HG02970 (cell line): ENCODE data around the gene RHBDL2.
A peak's percentile ranks its signal among the peaks of the same experiment; 100 is the strongest.
"Not testable (repeated sequence)": the region's sequence is repeated elsewhere in the genome, so short reads cannot be mapped to it uniquely, and the experiment has no call there.

Source experiments
- ATAC-seq: cut with Tn5 transposase; IDR thresholded peaks from one replicate; pipeline ENCODE4 v1.9.1; 2021; ENCODE audit warnings: mild to moderate bottlenecking, moderate library complexity, moderate number of reproducible peaks; ENCODE audit not compliant: unreplicated experiment, low FRiP score

The RHBDL2 gene, protein sequence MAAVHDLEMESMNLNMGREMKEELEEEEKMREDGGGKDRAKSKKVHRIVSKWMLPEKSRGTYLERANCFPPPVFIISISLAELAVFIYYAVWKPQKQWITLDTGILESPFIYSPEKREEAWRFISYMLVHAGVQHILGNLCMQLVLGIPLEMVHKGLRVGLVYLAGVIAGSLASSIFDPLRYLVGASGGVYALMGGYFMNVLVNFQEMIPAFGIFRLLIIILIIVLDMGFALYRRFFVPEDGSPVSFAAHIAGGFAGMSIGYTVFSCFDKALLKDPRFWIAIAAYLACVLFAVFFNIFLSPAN

GRCh38 chr1:38941527-38942019 lies at the start of gene RHBDL2:
TSS of gene RHBDL2 (minus strand) at chr1:38941830. CDS start at chr1:38919212, 22,618 bp downstream.
- ATAC-seq, result no peak

DNA sequence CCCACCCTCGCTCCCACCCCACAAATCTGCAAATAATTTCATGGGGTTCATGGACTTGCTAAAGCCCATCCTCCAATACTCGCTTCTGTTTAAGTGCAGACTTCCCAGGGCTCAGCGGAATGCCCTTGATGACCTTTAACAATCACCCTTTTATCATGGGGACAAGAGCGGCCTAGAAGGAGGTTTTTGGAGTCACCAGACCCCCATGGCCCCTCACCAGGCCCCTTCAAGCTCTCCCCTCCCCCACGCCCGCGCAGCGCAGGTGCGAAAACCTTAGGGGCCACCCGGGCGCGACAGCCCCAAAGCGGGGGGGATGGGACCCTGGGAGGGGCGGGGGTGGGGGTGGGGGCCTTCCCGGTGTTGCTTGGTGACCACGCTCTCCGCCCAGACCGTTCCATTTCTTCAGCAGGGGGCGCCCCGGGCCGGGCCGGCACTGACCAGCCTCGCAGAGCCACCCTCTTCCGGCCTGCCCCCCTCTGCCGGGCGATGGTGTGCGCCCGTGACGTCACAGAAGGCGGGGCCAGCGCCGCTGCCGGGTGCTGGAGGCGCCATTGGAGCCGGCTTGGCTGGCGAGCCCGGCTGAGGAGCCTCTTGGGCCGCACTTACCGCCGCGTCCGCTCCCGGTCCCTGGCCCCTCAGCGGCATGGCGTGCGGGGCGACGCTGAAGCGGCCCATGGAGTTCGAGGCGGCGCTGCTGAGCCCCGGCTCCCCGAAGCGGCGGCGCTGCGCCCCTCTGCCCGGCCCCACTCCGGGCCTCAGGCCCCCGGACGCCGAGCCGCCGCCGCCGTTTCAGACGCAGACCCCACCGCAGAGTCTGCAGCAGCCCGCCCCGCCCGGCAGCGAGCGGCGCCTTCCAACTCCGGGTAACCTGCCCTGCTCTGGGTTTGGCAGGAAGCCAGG lies 49.4 kb upstream of the RHBDL2 start, which contains the start of gene AKIRIN1:
AKIRIN1 (plus strand) TSS at position 539 of the 900 bp plus-strand sequence; CDS start at position 644, 105 bp downstream.
- ATAC-seq, result peak; percentile 93

- no peak for ATAC-seq
These were observed 48.7 kb upstream of the RHBDL2 start for GRCh38 chr1:38990386-38990737.

GRCh38 chr1:38989979-38990378 lies 48.3 kb upstream of the RHBDL2 start:
- ATAC-seq, result no peak

GRCh38 chr1:38979380-38979779 lies 37.8 kb upstream of the RHBDL2 start:
- not testable (repeated sequence) for ATAC-seq

GRCh38 chr1:38978245-38978542 lies 36.6 kb upstream of the RHBDL2 start:
- not testable (repeated sequence) for ATAC-seq

GRCh38 chr1:38977399-38978244 lies 36.0 kb upstream of the RHBDL2 start:
- not testable (repeated sequence) for ATAC-seq

GRCh38 chr1:38973659-38974437 lies 32.2 kb upstream of the RHBDL2 start:
- no peak for ATAC-seq

- ATAC-seq, result not testable (repeated sequence)
These were observed 31.5 kb upstream of the RHBDL2 start for GRCh38 chr1:38973145-38973544.

DNA sequence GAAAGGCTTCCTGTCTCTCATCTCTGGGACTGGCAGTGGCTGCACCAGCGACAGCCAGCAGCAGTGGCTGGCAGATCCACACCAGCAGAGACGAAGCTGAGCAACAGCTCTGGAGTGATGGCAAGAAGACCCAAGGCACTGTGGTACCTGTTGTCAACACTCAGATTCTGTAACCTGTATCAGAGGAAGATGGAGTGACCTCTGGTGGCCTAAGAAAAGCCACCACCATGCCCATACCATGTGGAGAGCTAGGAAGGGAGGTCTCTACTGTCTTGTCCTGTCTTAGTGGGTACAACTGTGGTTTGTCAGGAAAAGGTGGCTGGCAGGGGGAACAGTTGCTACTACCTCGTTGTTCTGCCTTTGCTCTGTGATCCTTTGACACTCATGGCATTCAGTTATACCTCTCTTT lies 22.5 kb upstream of the RHBDL2 start:
- no peak for ATAC-seq

DNA sequence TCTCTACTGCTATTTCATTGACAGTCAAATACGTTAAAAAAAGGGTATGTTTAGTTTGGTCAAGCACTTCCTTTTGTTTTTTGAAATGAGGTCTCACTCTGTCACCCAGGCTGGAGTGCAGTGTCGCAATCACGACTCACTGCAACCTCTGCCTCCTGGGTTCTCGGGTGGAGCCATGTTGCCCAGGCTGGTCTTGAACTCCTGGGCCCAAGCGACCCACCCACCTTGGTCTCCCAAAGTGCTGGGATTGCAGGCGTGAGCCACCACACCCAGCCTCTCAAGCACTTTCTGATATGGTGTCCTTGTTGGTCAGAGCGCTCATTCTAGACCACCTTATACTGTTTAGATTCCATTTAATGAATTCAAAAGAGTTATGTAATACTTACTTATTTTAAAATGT lies 20.9 kb upstream of the RHBDL2 start:
- ATAC-seq, result no peak

- ATAC-seq, result no peak
These were observed 20.5 kb upstream of the RHBDL2 start for GRCh38 chr1:38962113-38962512.

DNA sequence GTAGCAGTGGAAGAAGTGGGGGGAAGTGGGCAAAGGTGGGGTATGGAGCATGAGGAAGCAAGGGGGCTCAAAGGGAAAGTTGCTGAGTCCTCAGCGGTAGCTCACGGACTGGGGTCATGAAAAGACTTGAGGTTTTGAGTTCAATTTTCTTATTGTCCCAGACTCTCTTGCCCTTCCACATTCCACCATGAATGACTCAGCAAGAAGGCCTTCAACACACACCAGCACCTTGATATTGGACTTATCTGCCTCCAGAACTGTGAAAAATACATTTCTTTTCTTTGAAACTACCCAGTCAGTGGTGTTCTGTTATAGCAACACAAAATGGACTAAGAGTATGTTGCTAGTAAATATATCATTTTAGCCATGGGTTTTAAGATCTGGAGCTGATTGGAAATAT lies 17.3 kb upstream of the RHBDL2 start:
- ATAC-seq, result no peak

DNA sequence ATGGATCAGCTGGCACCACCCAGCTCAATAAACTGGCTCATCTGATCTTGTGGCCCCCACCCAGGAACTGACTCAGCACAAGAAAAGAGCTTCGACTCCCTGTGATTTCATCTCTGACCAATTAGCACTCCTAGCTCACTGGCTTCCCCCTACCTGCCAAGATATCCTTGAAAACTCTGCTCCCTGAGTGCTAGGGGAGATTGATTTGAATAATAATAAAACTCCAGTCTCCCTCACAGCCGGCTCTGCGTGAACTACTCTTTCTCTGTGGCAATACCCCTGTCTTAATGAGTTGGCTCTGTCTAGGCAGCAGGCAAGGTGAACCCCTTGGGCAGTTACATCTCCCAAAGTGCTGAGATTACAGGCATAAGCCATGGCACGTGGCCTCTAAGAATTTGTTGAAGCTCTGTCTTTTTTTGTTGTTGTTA lies 11.8 kb upstream of the RHBDL2 start:
- no peak for ATAC-seq

DNA sequence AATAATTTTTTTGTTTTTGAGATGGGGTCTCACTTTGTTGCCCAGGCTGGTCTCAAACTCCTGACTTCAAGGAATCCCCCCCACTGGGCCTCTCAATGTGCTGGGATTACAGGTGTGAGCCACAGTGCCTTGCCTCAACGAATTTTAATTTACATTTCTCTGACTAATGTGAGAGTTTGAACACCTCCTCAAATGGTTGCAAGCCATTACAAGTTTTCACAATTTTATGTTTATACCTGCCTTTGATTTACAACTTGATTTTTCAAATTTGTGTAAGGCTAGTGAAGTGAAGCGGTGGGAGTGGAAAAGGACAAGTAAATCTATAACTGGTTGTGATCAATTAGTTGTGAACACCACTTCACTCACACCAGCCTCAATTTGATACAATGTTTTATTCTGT lies 8.9 kb upstream of the RHBDL2 start:
- no peak for ATAC-seq

- no peak for ATAC-seq
These were observed 2.9 kb upstream of the RHBDL2 start for GRCh38 chr1:38944547-38944946.

GRCh38 chr1:38942664-38943428 lies 1.2 kb upstream of the RHBDL2 start:
- ATAC-seq, result no peak

DNA sequence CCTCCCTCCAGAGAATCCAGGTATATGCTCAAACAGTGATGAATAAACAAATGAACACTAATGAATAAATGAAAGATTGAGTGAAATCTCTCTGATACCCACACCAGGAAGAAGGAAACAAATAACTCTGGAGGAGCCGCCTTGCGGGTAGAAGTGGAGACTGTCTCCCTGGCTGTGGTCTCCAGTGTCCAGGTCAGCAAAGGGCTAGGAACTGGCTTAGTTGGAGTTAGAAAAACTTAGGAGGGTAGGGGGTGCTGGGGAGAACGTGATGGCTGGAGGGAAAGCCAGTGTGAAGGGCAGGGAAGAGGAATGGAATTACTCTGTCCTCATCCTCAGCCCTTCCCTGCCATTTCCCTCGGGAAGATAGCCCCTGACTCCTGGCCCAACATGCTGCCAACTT lies 537 bp downstream of the RHBDL2 start:
- no peak for ATAC-seq
